CD4-positive, alpha-beta T cell treated with Interleukin-2 at 100 ng/mL for 4 hours (primary cell): Measurements from ENCODE around the gene ZNG1F.
"Not testable (repeated sequence)": the region's sequence is repeated elsewhere in the genome, so short reads cannot be mapped to it uniquely, and the experiment has no call there.

Experiments used
- DNase-seq: peaks from one replicate; pipeline ENCODE4 v3.0.0-alpha.2; 2020; ENCODE audit warnings: low spot score

The ZNG1F gene

GRCh38 chr9:41086215-41086614, 102.9 kb downstream of the ZNG1F start:
- DNase-seq, result not testable (repeated sequence)

GRCh38 chr9:41082358-41082757, 106.8 kb downstream of the ZNG1F start:
- DNase-seq, result not testable (repeated sequence)
